ENCODE data around the gene CARD19.

Gene CARD19

DNA sequence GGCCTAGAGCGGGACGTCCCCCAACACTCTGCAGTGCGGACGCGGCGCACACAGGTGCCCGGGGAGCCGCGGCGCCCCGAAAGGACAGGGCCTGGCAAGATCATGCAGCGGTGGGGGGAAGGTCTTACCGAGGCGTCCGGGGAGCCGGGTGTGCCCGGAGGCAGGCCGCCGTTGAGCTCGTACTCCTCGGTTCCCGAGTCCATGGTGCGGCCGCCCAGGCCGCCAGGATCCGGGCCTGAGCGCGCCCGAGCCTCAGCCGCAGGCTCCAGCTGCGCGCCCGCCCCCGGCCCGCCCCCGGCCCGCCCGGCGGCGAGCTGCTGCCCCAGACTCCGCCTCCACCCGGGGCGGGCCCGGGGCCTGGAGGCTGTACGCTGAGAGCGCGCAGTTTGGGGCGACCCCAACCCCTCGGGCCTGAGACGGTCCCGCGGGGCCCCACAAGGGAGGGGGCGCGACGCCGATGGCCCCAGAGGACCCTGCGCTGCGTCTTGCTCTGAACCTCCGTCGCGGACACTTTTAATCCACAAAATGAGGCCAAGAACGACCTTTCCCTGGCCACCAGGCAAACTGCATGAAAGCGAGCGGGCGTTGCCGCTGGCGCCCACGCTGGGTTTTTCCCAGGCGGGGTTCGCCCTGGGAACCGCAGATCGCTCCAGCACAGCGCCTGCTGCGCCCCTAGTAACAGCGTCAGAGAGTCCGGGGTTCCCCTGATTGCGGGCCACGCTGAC, 38.2 kb downstream of the CARD19 start, which contains the start of gene NINJ1:
Gene NINJ1 (minus strand): TSS at position 237 of the 725 bp plus-strand sequence. CDS start 34 bp downstream, at position 203.
- DNase-seq (ENCODE audit: low read depth) = peak; percentile 69

DNA sequence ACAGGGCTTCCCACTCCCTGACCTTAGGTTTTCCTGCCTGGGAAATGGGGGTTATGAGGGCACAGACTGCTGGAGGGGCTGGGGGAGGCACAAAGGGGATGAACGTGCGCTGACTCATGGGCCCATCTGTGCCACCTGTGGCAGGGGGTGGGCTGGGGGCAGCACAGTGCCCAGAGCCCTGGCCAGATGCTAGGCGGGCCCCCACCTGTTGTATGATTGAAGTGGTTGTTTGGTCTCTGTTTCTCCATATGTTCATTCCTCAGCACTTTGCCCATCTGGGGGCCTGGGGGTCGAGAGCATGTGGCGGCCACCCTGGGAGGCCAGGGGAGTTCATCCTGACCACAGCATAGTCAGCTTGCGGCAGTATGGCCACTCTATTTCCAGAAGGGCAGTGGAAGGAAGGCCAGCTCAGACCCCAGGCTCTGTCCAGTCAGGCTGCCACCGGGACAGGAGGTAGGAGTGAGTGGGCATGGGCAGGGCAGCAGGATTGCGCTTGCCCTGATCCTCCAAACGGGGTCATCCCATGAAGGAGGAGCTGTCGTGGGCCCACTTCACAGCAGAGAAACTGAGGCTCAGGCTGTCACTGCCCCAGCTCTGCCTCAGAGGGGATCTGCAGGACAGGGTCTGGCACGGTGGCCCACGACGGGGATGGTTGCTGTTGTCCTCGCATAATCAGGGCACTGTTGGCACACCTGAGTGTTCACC, 38.9 kb downstream of the CARD19 start:
- DNase-seq (ENCODE audit: low read depth) = no peak

- peak; percentile 33 for DNase-seq (ENCODE audit: low read depth)
Measured at GRCh38 chr9:93136011-93136440, 40.0 kb downstream of the CARD19 start.

DNA sequence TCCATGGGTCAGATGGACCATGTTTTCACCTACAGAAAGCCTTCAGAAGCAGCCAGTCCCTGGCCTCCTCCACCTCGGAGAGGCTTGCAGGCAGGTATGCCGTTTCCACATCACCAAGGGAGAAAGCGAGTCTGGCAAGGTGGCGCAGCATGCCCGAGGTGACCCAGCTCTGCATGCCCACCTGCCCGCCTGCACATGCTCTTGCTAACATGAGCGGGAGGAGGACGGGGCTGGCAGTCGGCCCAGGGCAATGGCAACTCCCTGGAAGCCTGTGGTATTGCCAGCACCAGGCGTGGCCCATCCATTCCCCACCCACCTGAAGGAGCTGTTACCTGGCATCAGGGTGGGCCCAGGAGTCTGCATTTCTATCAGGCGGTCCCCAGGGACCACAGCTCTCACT, 41.3 kb downstream of the CARD19 start:
- DNase-seq (ENCODE audit: low read depth) = no peak

GRCh38 chr9:93138171-93138764, 42.3 kb downstream of the CARD19 start:
- no peak for DNase-seq (ENCODE audit: low read depth)

DNA sequence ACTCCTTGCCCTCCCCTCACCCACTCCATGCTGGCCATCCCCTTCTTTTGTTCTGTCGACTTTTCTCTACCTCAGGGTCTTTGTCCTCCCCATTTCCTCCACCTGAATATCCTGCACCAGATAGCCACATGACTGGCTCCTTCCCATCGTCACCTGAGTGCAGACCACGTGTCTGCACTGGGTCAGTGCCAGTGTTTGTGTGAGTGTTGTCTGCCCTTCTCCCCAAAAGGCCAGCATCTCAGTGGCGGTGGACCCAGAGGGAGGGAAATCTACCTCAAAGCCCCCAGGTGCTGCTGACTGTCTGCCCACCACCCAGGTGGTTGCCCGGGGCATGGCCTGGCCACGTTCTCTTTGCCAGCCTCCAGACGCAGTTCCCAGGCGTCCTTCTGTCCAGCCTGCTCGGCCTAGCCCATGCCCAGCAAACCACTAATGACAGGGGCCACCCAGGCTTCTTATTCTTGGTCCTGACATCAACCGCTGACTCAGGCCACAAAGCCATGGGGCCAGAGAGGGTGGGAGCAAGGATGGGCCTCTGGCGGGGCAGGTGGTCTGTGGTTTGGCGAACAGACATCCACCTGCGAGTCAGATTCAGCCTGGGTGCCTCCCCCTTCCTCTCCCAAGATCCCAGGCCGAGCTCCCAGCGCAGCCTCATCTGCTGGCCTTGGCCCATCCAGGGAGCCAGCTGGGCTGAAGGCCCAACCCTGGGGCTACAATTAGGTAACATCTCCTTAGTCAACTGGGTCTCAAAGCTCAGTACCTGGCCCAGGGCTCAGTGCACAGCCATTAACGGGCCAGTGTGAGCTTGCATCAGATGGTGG, 43.6 kb downstream of the CARD19 start:
- DNase-seq (ENCODE audit: low read depth) = no peak

DNA sequence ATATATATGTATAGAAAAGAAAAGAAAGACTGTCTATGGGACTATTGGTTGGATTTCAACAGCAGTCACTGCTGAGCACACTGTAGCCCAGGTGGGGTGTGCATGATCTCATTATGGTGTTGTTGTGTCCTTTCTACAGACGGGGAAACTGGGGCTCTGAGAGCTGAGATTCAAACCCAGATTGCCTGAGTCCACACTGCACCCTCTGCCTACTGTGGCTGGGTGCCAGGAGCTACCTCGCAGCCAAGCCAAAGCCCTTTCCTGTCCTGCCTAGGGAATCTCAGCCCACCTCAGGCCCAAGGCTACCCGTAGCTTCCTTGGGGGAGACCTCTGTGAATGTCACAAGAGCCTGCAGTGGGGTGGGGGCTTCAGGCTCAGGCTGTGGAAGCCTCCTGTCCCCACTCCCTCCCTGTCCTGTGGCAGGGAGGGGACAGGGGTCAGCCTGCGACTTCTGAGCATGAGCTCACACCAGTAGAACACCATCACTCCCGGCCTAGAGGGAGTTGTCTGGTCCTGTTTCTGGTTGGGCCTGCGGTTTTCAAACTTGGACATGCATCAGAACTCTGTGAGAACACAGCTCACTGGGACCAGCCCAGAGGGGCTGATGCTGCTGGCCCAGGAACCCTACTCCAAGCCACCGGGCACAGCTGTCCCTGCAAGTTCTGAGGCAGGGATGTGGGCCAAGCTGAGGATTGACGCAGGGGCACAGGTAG, 45.9 kb downstream of the CARD19 start:
- no peak for DNase-seq (ENCODE audit: low read depth)

GRCh38 chr9:93143830-93144530, 48.0 kb downstream of the CARD19 start:
- DNase-seq (ENCODE audit: low read depth) = no peak

- DNase-seq (ENCODE audit: low read depth) = peak; percentile 21
Measured at GRCh38 chr9:93146696-93147095, 50.7 kb downstream of the CARD19 start.

GRCh38 chr9:93147632-93148031, 51.6 kb downstream of the CARD19 start:
- no peak for DNase-seq (ENCODE audit: low read depth)

- no peak for DNase-seq (ENCODE audit: low read depth)
Measured at GRCh38 chr9:93148721-93149120, 52.7 kb downstream of the CARD19 start.

DNA sequence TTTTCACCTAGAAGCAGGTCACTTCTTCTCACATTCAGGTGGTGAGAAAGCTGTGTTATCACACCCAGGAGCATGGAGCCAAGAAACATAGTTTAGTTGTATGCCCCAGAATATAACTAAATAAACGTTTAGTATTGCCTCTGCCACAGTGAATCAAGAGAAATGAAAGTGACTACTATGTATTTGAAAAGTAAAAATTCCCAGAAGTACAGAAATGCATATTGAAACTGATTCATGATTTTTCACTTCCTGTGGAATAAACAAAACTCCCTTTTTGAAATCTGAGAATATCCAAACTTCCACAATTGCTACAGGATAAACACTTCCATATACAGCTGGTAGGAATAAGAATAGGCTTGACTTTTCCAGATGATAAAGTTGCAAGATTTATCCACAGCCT, 53.3 kb downstream of the CARD19 start:
- DNase-seq (ENCODE audit: low read depth) = no peak

DNA sequence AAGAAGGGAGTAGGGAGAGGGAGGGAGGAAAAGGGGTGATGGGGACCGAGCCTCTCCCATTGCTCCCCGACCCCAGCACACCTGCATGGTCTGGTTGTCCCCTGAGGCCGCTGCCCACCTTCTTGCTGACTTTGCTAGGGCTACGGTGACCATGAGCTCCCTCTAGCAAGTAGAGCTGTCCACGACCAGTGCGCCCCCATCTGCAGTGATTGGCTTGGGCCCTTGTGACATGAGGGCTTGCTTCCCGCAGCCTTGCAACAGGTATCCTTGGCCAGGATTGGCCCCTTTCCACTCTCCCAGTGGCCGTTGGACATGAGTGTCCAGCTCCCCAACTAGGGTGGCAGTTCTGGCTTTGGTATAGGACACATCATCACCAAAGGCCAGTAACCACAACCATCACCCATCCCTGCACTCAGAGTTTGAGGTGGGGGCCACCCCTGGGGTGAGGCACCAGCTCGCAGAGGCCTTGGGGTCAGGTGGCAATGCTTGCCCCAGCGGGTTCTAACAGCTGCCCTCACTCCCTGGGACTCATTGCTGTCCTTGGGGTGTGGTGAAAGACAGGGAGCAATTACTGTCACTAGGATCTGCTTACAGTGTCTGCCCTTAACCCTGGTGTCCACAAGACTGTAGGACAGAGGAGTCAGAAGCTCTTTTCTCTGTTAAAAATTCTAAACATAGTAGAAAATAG, 55.2 kb downstream of the CARD19 start:
- no peak for DNase-seq (ENCODE audit: low read depth)

DNA sequence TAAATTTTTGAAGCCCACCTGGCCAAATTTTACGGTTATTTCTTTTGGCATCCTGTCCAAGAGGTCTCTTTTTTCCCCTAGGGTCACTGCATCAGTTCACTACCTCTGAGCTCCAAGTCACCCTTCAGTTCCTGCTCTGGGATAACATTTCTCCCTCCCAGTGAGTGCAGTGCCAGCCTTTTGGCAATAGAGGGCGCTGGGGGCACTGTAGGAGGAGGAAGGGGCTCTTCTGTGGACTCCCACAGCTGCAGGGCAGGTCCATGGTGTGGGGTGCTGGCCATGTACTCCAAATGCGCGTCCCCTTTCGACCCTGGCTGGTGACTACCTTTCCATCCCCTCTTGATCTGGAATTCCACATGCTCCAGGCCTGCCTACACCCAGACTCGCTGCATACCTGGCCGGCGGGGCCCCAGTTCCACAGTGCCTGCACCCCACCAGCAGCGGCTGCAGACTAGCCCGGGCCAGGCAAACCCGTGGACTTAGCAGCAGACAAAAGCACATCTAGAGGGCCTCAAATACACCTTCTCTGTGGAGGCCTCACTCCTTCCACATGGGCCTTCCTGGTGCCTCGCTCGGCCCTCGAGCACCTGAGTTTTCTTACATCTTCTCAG, 58.4 kb downstream of the CARD19 start:
- no peak for DNase-seq (ENCODE audit: low read depth)

GRCh38 chr9:93155716-93156474, 59.9 kb downstream of the CARD19 start:
- DNase-seq (ENCODE audit: low read depth) = no peak

- DNase-seq (ENCODE audit: low read depth) = no peak
Measured at GRCh38 chr9:93156475-93157008, 60.5 kb downstream of the CARD19 start.

- peak; percentile 60 for DNase-seq (ENCODE audit: low read depth)
Measured at GRCh38 chr9:93159601-93160471, 63.8 kb downstream of the CARD19 start.

Data from amniotic epithelial cell (primary cell).